ENCODE data around the gene PSG2. TPM values are rescaled to one million over a fixed set of nuclear protein-coding genes. Genes with fewer than 3 reads are reported as not detected.

The PSG2 gene
- total RNA-seq, 1 donor from 2014 or later, result not detected

Other genes starting within 250 kb of the PSG2 start
- not detected in 2 replicates for gene PSG1, start 203.0 kb downstream of the PSG2 start, total RNA-seq
- gene PSG6, start 164.8 kb downstream of the PSG2 start, total RNA-seq, result not detected in 2 replicates
- not detected in 2 replicates for gene PSG7, start 145.5 kb downstream of the PSG2 start, total RNA-seq
- gene PSG11, start 56.2 kb downstream of the PSG2 start, total RNA-seq, result not detected in 2 replicates
- gene PSG5, start 103.8 kb upstream of the PSG2 start, total RNA-seq, result not detected in 2 replicates
- gene PSG4, start 122.9 kb upstream of the PSG2 start, total RNA-seq, result 0.26 TPM in 1 of 2 replicates, not detected in the other
- gene PSG9, start 186.8 kb upstream of the PSG2 start, total RNA-seq, result not detected in 2 replicates

Measured in bronchial epithelial cell (primary cell).